ENCODE data around the gene CDHR3. TPM values are rescaled to one million over a fixed set of nuclear protein-coding genes. Genes with fewer than 3 reads are reported as not detected.

CDHR3 gene
- total and polyA plus RNA-seq, 9 of the 15 experiments (the other 6 are each of a cell fraction or from before 2014, with no cell fraction given) = 0.03 to 0.66 (median 0.24) TPM; not detected in 1

GRCh38 chr7:106071999-106072714 is 109.1 kb downstream of the CDHR3 start (continued):
- TF ChIP-seq REST (IDR thresholded peaks at IDR 0.05; ENCODE audit: borderline replicate concordance) = peak; percentile 49; the same call in 1 of the 2 replicates
- no peak for TF ChIP-seq REST (CRISPR knock-in tag; IDR thresholded peaks at IDR 0.05; ENCODE audit: low read depth)
- no peak for TF ChIP-seq BCLAF1 (IDR thresholded peaks at IDR 0.05; ENCODE audit: borderline replicate concordance in 1 of 2, control insufficient read depth in 1 of 2, low read depth in 2 of 2, low read length in 1 of 2)
- TF ChIP-seq ETV5 (CRISPR knock-in tag; IDR thresholded peaks at IDR 0.05; ENCODE audit: low read depth) = peak; percentile 80; the same call in 1 of the 2 replicates
- TF ChIP-seq MITF (IDR thresholded peaks at IDR 0.05) = peak; percentile 80
- TF ChIP-seq TCF7 (IDR thresholded peaks at IDR 0.05; ENCODE audit: borderline replicate concordance) = peak; percentile 75; the same call in 1 of the 2 replicates
- peak; percentile 99 for TF ChIP-seq PML (IDR thresholded peaks at IDR 0.05; ENCODE audit: low read length)
- TF ChIP-seq EZH2 (IDR thresholded peaks at IDR 0.05; ENCODE audit: borderline replicate concordance, low read depth, low read length) = peak; percentile 47; the same call in 1 of the 2 replicates
- TF ChIP-seq ILK (tag; IDR thresholded peaks at IDR 0.05; ENCODE audit: borderline replicate concordance, low read depth) = no peak; the same call in 1 of the 2 replicates
- no peak for TF ChIP-seq PREB (CRISPR knock-in tag; IDR thresholded peaks at IDR 0.05)

Data from K562 (cell line).